Stomach (tissue), 9 donors: Measurements from ENCODE around the gene SELE. TPM values are rescaled to one million over a fixed set of nuclear protein-coding genes. Genes with fewer than 3 reads are reported as not detected.
"Not testable (repeated sequence)": the region's sequence is repeated elsewhere in the genome, so short reads cannot be mapped to it uniquely, and the experiment has no call there.

ENCODE experiments used
- DNase-seq, 2 donors: peaks; one replicate each; pipeline versions ENCODE4 v3.0.0 to v3.0.0-alpha.2; 2013 to 2019
- H3K27ac ChIP-seq, 5 donors: fragments of 200-600 bp in 4 of 5; sonication (generic) in 4 of 5; one replicate each; pipeline ENCODE4 v1.5.1; 2013 to 2019; ENCODE audit warnings: mild to moderate bottlenecking in 1 of 5, moderate library complexity in 1 of 5
- H3K27me3 ChIP-seq, 3 donors: fragments of 200-600 bp; sonication (generic); one replicate each; pipeline ENCODE4 v1.5.1; 2017 to 2019; ENCODE audit warnings: mixed run types in 1 of 3
- H3K36me3 ChIP-seq, 4 donors: fragments of 200-600 bp; sonication (generic); 1 replicate in 3 of 4; 2 replicates in 1 of 4; pipeline ENCODE4 v1.5.1; 2016 to 2019
- H3K4me1 ChIP-seq, 4 donors: fragments of 200-600 bp; sonication (generic); one replicate each; pipeline ENCODE4 v1.5.1; 2016 to 2019
- H3K4me3 ChIP-seq, 4 donors: fragments of 200-600 bp; sonication (generic) in 3 of 4; one replicate each; pipeline ENCODE4 v1.5.1; 2016 to 2019; ENCODE audit warnings: mild to moderate bottlenecking in 1 of 4
- H3K9me3 ChIP-seq, 4 donors: fragments of 200-600 bp; sonication (generic); one replicate each; pipeline ENCODE4 v1.5.1; 2016 to 2019
- EP300 ChIP-seq: sonication (generic); formaldehyde crosslinking; IDR thresholded peaks from one replicate; pipeline ENCODE4 v1.6.1; 2017; ENCODE audit warnings: antibody characterized with exemption
- POLR2A ChIP-seq, 4 donors: fragments of 450-650 bp; IDR thresholded peaks; one replicate each; pipeline ENCODE4 v1.6.1; 2016; ENCODE audit warnings: antibody characterized with exemption in 4 of 4, control low read depth in 2 of 4, mild to moderate bottlenecking in 1 of 4, moderate library complexity in 1 of 4
- POLR2AphosphoS5 ChIP-seq, 3 donors: sonication (generic); formaldehyde crosslinking; IDR thresholded peaks; one replicate each; pipeline ENCODE4 v1.6.1; 2016; ENCODE audit warnings: antibody characterized with exemption in 3 of 3
- WGBS, 5 donors: extraction: QIAGEN DNeasy Blood & Tissue Kit in 3 of 5; methylation state at CpG; one replicate each; pipeline versions ENCODE4 v1.1.5 to v1.1.7; 2013 to 2018; 5-methylcytosine and 5-hydroxymethylcytosine counted together
- intact Hi-C: fragments of 100-400 bp; cut with DNase I; formaldehyde crosslinking; loops from one replicate; pipeline ENCODE4 v1.15.1; 2023; ENCODE audit warnings: low total_unique reads
- polyA plus RNA-seq, 3 donors: library from polyadenylated mRNA; stranded (reverse); fragments of 200-250 nt; gene quantifications; one replicate each; pipeline ENCODE4 v1.2.3, GENCODE V29; 2013
- total RNA-seq, 5 donors: library from RNA; depleted of rRNA; stranded (reverse); fragments of >200 nt; gene quantifications; one replicate each; pipeline versions ENCODE4 v1.1.0 to v1.2.3, GENCODE V29; 2014 to 2016
- TF ChIP-seq, protein P1 (sequence below), 7 experiments: fragments of 450-650 bp in 4 of 7; fragments of 200-600 bp in 3 of 7; sonication (generic) in 3 of 7; IDR thresholded peaks; one replicate each; pipeline ENCODE4 v1.5.1; 2016 to 2019; ENCODE audit warnings: antibody characterized with exemption in 7 of 7, control low read depth in 2 of 7, mild to moderate bottlenecking in 1 of 7
- donor health status: healthy with polysubstance abuse.
- donor health status: Bipolar disorder and iron deficiency.
- donor health status: healthy.

SELE gene
- total and polyA plus RNA-seq, 8 donors: 0.29 to 0.87 (median 0.50) TPM; not detected in 2

DNA sequence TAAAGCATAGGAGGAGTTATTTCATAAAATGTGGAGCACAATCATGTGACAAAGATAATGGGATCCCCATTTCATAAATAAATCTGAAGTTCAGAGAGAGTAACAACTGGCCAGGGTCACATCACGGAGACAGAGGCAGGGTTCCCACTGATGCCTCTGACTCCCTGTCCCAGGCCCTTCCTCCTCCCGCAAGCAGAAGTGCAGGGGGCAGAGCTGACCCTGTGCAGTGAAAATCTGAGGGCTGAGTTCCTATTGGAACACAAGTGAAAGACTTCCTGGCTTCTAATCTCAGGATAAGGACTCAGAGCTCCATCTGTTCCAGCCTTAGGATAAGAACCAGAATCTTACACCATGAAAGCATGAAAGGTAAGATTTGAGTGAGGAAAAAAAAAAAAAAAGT, 44.5 kb downstream of the SELE start:
- H3K27ac ChIP-seq: no peak overlapping the region
- no peaks in the 10 kb centered on the region for H3K9me3 ChIP-seq
- intact Hi-C loops: no loop called here
- H3K4me3 ChIP-seq: no peak overlapping the region
- WGBS, 5 donors: 61 to 83% (median 80%) methylated on average over 2 of the region's 2 CpGs
- no peaks in the 10 kb centered on the region for H3K36me3 ChIP-seq
- no peaks in the 10 kb centered on the region for H3K27me3 ChIP-seq
- TF ChIP-seq EP300: no peak
- TF ChIP-seq, protein P1, sequence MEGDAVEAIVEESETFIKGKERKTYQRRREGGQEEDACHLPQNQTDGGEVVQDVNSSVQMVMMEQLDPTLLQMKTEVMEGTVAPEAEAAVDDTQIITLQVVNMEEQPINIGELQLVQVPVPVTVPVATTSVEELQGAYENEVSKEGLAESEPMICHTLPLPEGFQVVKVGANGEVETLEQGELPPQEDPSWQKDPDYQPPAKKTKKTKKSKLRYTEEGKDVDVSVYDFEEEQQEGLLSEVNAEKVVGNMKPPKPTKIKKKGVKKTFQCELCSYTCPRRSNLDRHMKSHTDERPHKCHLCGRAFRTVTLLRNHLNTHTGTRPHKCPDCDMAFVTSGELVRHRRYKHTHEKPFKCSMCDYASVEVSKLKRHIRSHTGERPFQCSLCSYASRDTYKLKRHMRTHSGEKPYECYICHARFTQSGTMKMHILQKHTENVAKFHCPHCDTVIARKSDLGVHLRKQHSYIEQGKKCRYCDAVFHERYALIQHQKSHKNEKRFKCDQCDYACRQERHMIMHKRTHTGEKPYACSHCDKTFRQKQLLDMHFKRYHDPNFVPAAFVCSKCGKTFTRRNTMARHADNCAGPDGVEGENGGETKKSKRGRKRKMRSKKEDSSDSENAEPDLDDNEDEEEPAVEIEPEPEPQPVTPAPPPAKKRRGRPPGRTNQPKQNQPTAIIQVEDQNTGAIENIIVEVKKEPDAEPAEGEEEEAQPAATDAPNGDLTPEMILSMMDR (IDR thresholded peaks at IDR 0.05): no peak
- TF ChIP-seq POLR2AphosphoS5 (IDR thresholded peaks at IDR 0.05): no peak
- TF ChIP-seq POLR2A (IDR thresholded peaks at IDR 0.05): no peak
- peaks cover 0 to 9% (median 0%) of the 10 kb centered on the region in 4 donors for H3K4me1 ChIP-seq
- DNase-seq: no peak

DNA sequence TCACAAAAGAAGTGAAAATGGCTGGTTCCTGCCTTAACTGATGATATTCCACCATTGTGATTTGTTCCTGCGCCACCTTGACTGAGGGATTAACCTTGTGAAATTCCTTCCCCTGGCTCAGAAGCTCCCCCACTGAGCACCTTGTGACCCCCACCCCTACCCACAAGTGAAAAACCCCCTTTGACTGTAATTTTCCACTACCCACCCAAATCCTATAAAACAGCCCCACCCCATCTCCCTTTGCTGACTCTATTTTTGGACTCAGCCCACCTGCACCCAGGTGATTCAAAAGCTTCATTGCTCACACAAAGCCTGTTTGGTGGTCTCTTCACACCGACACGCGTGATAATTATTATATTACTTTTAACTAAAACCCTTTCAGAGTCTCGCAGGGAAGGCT, 45.5 kb downstream of the SELE start:
- intact Hi-C loops, DNase-seq, H3K4me1 ChIP-seq, H3K36me3 ChIP-seq, H3K9me3 ChIP-seq, H3K27me3 ChIP-seq, H3K4me3 ChIP-seq, H3K27ac ChIP-seq: not testable (repeated sequence)
- WGBS, 5 donors: 93 to 98% (median 97%) methylated on average over 5 of the region's 5 CpGs

DNA sequence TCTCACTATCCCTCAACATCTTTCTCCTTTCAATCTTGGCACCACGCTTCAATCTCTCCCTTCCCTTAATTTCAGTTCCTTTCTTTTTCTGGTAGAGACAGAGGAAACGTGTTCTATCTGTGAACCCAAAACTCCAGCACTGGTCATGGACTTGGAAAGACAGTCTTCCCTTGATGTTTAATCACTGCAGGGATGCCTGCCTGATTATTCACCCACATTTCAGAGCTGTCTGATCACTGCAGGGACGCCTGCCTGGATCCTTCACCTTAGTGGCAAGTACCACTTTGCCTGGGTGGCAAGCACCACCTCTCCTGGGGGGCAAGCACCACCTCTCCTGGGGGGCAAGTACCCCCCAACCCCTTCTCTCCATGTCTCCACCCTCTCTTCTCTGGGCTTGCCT, 50.2 kb downstream of the SELE start:
- WGBS, 5 donors: 77 to 90% (median 81%) methylated on average over 3 of the region's 3 CpGs
- Histone ChIP-seq H3K36me3 (no peaks in the 10 kb centered on the region), H3K9me3 (no peaks in the 10 kb centered on the region), H3K27me3 (no peaks in the 10 kb centered on the region), H3K4me3 (no peak overlapping the region), H3K27ac (no peak overlapping the region), H3K4me1 (no peaks in the 10 kb centered on the region)
- DNase-seq: no peak
- intact Hi-C loops: no loop called here
- TF ChIP-seq, protein P1 (IDR thresholded peaks at IDR 0.05): no peak
- TF ChIP-seq EP300 (no peak), POLR2AphosphoS5 (IDR thresholded peaks at IDR 0.05) (no peak), POLR2A (IDR thresholded peaks at IDR 0.05) (no peak)

DNA sequence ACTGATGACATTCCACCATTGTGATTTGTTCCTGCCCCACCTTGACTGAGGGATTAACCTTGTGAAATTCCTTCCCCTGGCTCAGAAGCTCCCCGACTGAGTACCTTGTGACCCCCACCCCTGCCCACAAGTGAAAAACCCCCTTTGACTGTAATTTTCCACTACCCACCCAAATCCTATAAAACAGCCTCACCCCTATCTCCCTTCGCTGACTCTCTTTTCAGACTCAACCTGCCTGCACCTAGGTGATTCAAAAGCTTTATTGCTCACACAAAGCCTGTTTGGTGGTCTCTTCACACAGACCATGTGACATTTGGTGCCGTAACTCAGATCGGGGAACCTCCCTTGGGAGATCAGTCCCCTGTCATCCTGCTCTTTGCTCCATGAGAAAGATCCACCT, 50.7 kb downstream of the SELE start:
- 71 to 83% (median 80%) methylated on average over 4 of the region's 4 CpGs for WGBS, 5 donors
- H3K27me3 ChIP-seq, DNase-seq, H3K4me1 ChIP-seq, H3K9me3 ChIP-seq, H3K36me3 ChIP-seq, intact Hi-C loops, H3K4me3 ChIP-seq, H3K27ac ChIP-seq: not testable (repeated sequence)

DNA sequence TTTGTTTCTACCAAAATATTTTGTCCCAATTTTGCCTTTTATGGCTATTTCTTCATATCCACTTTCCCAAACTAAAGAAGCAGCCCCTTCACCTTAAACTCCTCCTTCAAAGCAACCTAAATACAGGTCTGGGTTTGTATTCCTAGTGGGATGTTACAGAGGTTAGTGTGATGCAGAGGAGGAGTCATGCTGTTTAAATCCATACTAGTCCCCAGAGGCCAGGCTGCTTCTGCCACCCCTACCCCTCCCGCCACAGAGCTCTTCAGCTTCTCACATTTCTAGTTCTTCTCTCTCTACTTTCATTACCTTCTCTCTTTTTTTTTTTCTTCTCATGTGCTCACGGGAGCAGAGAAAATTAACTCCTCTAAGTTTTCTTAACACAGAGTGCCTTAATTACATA, 51.8 kb downstream of the SELE start:
- no peak overlapping the region for H3K27ac ChIP-seq
- WGBS, 5 donors: 16 to 38% (median 33%) methylated on average over 2 of the region's 2 CpGs
- H3K4me3 ChIP-seq: no peak overlapping the region
- H3K4me1 ChIP-seq: no peaks in the 10 kb centered on the region
- TF ChIP-seq, protein P1 (IDR thresholded peaks at IDR 0.05): no peak
- TF ChIP-seq EP300 (no peak), POLR2AphosphoS5 (IDR thresholded peaks at IDR 0.05) (no peak), POLR2A (IDR thresholded peaks at IDR 0.05) (no peak)
- intact Hi-C loops: no loop called here
- no peaks in the 10 kb centered on the region for H3K27me3 ChIP-seq
- H3K9me3 ChIP-seq: no peaks in the 10 kb centered on the region
- DNase-seq: no peak
- no peaks in the 10 kb centered on the region for H3K36me3 ChIP-seq
